ENCODE measurements around the gene POLR3B. TPM values are rescaled to one million over a fixed set of nuclear protein-coding genes. Genes with fewer than 3 reads are reported as not detected.

Gene POLR3B
- total and polyA plus RNA-seq, 9 of the 15 experiments (the other 6 are each of a cell fraction or from before 2014, with no cell fraction given), result 7.6 to 17.9 (median 14.4) TPM

- TF ChIP-seq KAT2B (IDR thresholded peaks at IDR 0.05; ENCODE audit: low read depth, low read length) (peak; percentile 39), ZNF274 (IDR thresholded peaks at IDR 0.05; ENCODE audit: borderline replicate concordance, low read depth, low read length) (no peak), ZNF41 (CRISPR knock-in tag; conservative IDR thresholded peaks at IDR 0.05) (0 out of 2 replicates have a peak, but pooled peaks have one; percentile 35), POLR2B (IDR thresholded peaks at IDR 0.05; ENCODE audit: low read depth, partially characterized antibody) (peak; percentile 97), HNRNPK (IDR thresholded peaks at IDR 0.05; ENCODE audit: low read depth, low read length, poor library complexity, severe bottlenecking) (no peak), KLF16 (IDR thresholded peaks at IDR 0.05) (no peak), SAFB (IDR thresholded peaks at IDR 0.05; ENCODE audit: borderline replicate concordance, low read depth, low read length) (no peak), HOMEZ (CRISPR knock-in tag; IDR thresholded peaks at IDR 0.05) (0 out of 2 replicates have a peak, but pooled peaks have one; percentile 19), TAF1 (IDR thresholded peaks at IDR 0.05; ENCODE audit: control insufficient read depth, extremely low read depth, insufficient read depth, low read length, severe bottlenecking) (peak; percentile 75), XRCC4 (IDR thresholded peaks at IDR 0.05; ENCODE audit: extremely low read depth, insufficient read depth, insufficient read length) (no peak), MGA (IDR thresholded peaks at IDR 0.05) (peak; percentile 90), TBL1XR1 (IDR thresholded peaks at IDR 0.05; ENCODE audit: low read length in 2 of 2) (peak; percentile 24 to 35; a peak in 1 of 4 replicates), CREBBP (IDR thresholded peaks at IDR 0.05; ENCODE audit: low read depth, low read length) (no peak), TEAD2 (tag; IDR thresholded peaks at IDR 0.05) (no peak)
Observed at GRCh38 chr12:106357549-106358395, at the start of gene POLR3B (continued).

Data from K562 (cell line).